ENCODE measurements around the gene BACE1-AS.

GRCh38 chr11:117284053-117284452, 7.1 kb upstream of the BACE1-AS start:
- TF ChIP-seq CTCF (IDR thresholded peaks at IDR 0.05) (no peak), NFE2L2 (conservative IDR thresholded peaks at IDR 0.05; ENCODE audit: low read length) (no peak), E2F6 (IDR thresholded peaks at IDR 0.05; ENCODE audit: borderline replicate concordance, low read depth) (no peak), HDAC2 (IDR thresholded peaks at IDR 0.05) (no peak), REST (IDR thresholded peaks at IDR 0.05) (no peak), POLR2A (IDR thresholded peaks at IDR 0.05; ENCODE audit: low read length) (no peak), RFX5 (IDR thresholded peaks at IDR 0.05) (no peak), CHD2 (IDR thresholded peaks at IDR 0.05; ENCODE audit: low read length, partially characterized antibody) (no peak)
- TF ChIP-seq, protein P1, sequence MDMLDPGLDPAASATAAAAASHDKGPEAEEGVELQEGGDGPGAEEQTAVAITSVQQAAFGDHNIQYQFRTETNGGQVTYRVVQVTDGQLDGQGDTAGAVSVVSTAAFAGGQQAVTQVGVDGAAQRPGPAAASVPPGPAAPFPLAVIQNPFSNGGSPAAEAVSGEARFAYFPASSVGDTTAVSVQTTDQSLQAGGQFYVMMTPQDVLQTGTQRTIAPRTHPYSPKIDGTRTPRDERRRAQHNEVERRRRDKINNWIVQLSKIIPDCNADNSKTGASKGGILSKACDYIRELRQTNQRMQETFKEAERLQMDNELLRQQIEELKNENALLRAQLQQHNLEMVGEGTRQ (IDR thresholded peaks at IDR 0.05): no peak

All from A549 (cell line).